Hematopoietic multipotent progenitor cell treated with erythropoietin and hydrocortisone succinate and interleukin-3 and kit ligand, for 8 days (in vitro differentiated cells): ENCODE measurements around the gene PGD.

Source experiments
- DNase-seq: peaks from one replicate; pipeline ENCODE4 v3.0.0-alpha.2; 2015

PGD gene

GRCh38 chr1:10398734-10399443 lies at the start of gene PGD:
Gene PGD, plus strand, starts transcription at chr1:10399064. Its CDS starts 54 bp downstream, at chr1:10399118.
- peak; percentile 98 for DNase-seq

- no peak for DNase-seq
Observed at GRCh38 chr1:10353282-10353681, 45.6 kb upstream of the PGD start.

- DNase-seq: no peak
Observed at GRCh38 chr1:10353693-10354092, 45.2 kb upstream of the PGD start.

- no peak for DNase-seq
Observed at GRCh38 chr1:10360045-10360444, 38.8 kb upstream of the PGD start.

GRCh38 chr1:10361515-10361914 lies 37.3 kb upstream of the PGD start:
- no peak for DNase-seq

GRCh38 chr1:10368194-10368593 lies 30.7 kb upstream of the PGD start:
- DNase-seq: no peak

GRCh38 chr1:10374442-10374860 lies 24.4 kb upstream of the PGD start:
- DNase-seq: no peak

GRCh38 chr1:10377365-10378029 lies 21.4 kb upstream of the PGD start:
- peak; percentile 88 for DNase-seq

- no peak for DNase-seq
Observed at GRCh38 chr1:10378081-10378841, 20.6 kb upstream of the PGD start.

GRCh38 chr1:10379101-10379620 lies 19.7 kb upstream of the PGD start:
- no peak for DNase-seq

GRCh38 chr1:10379676-10380075 lies 19.2 kb upstream of the PGD start:
- DNase-seq: no peak

GRCh38 chr1:10380594-10381275 lies 18.1 kb upstream of the PGD start:
- no peak for DNase-seq

GRCh38 chr1:10383630-10384029 lies 15.2 kb upstream of the PGD start:
- no peak for DNase-seq

- no peak for DNase-seq
Observed at GRCh38 chr1:10384219-10384618, 14.6 kb upstream of the PGD start.

- DNase-seq: no peak
Observed at GRCh38 chr1:10386761-10387676, 11.8 kb upstream of the PGD start.

- no peak for DNase-seq
Observed at GRCh38 chr1:10387677-10388386, 11.0 kb upstream of the PGD start.

- no peak for DNase-seq
Observed at GRCh38 chr1:10388387-10388715, 10.5 kb upstream of the PGD start.

- no peak for DNase-seq
Observed at GRCh38 chr1:10389271-10389973, 9.4 kb upstream of the PGD start.

GRCh38 chr1:10396870-10397269 lies 2.0 kb upstream of the PGD start:
- no peak for DNase-seq

GRCh38 chr1:10398278-10398733 lies 558 bp upstream of the PGD start:
- DNase-seq: no peak
